Fibroblast of mammary gland (primary cell): ENCODE results near the gene ATAD5.
"Not testable (repeated sequence)": the region's sequence is repeated elsewhere in the genome, so short reads cannot be mapped to it uniquely, and the experiment has no call there.

Experiments
- DNase-seq: peaks from one replicate; pipeline ENCODE4 v3.0.0-alpha.2; 2010; ENCODE audit warnings: low read depth
- H3K4me3 ChIP-seq: 2 replicates; pipeline ENCODE4 v1.5.1; 2011; ENCODE audit warnings: low read depth, mild to moderate bottlenecking, low read length, moderate library complexity; ENCODE audit not compliant: control insufficient read depth
- TF ChIP-seq, protein P1 (sequence below): conservative IDR thresholded peaks from 2 replicates; pipeline ENCODE4 v1.5.1; 2011; ENCODE audit warnings: low read depth, low read length, inconsistent platforms; ENCODE audit not compliant: control insufficient read depth, insufficient read depth

Gene ATAD5

DNA sequence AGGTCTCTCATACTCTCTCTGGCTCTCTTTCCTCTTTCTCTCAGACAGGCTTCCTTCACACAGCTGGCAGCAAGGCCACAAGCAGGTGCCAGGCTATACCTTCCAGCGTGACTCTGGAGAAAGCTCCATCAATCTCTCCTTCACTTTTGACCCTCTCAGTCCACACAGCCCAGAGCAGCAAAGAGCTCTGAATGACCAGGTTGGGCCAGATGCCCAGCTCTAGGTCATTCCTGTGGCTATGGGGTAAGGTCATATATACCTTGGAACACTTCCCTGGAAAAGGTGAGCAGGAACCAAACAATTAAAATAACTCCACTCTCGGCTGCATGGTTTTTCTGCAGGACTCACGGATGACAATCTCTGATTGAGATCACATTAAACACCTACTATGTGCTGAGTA lies 98.7 kb downstream of the ATAD5 start:
- H3K4me3 ChIP-seq: no peak overlapping the region
- DNase-seq: no peak
- TF ChIP-seq, protein P1, sequence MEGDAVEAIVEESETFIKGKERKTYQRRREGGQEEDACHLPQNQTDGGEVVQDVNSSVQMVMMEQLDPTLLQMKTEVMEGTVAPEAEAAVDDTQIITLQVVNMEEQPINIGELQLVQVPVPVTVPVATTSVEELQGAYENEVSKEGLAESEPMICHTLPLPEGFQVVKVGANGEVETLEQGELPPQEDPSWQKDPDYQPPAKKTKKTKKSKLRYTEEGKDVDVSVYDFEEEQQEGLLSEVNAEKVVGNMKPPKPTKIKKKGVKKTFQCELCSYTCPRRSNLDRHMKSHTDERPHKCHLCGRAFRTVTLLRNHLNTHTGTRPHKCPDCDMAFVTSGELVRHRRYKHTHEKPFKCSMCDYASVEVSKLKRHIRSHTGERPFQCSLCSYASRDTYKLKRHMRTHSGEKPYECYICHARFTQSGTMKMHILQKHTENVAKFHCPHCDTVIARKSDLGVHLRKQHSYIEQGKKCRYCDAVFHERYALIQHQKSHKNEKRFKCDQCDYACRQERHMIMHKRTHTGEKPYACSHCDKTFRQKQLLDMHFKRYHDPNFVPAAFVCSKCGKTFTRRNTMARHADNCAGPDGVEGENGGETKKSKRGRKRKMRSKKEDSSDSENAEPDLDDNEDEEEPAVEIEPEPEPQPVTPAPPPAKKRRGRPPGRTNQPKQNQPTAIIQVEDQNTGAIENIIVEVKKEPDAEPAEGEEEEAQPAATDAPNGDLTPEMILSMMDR: no peak

DNA sequence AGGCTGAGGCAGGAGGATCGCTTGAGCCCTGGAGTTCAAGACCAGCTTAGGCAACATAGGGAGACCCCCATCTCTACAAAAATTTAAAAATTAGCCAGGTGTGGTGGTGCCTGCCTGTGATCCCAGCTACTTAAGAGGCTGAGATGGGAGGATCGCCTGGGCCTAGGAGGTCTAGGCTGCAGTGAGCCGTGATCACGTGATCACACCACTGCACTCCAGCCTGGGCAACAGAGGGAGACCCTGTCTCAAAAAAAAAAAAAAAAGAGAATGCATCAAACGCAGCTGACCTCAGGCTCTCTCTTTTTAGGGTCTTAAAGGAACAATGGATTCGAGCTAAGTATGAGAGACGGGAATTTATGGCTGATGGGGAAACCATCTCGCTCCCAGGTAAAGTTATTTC lies 99.8 kb downstream of the ATAD5 start:
- H3K4me3 ChIP-seq, DNase-seq: not testable (repeated sequence)

DNA sequence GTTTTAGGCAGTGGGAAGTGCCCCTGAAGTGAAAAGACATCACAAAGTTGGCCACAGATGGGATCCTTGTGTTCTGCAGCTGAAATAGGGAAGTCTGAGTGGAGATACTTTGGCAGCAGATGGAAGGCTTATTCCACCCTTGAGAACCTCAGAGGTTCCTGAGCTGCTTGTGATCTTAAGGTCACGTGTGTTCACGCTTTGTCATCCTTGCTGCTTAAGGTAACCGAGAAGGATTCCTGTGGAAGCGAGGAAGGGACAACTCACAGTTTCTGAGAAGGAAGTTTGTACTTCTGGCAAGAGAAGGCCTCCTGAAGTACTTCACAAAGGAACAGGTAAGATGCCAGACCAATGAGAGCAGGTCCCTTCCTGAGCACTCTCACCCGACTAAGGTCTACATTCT lies 102.2 kb downstream of the ATAD5 start:
- TF ChIP-seq, protein P1: no peak
- DNase-seq: no peak
- H3K4me3 ChIP-seq: no peak overlapping the region

DNA sequence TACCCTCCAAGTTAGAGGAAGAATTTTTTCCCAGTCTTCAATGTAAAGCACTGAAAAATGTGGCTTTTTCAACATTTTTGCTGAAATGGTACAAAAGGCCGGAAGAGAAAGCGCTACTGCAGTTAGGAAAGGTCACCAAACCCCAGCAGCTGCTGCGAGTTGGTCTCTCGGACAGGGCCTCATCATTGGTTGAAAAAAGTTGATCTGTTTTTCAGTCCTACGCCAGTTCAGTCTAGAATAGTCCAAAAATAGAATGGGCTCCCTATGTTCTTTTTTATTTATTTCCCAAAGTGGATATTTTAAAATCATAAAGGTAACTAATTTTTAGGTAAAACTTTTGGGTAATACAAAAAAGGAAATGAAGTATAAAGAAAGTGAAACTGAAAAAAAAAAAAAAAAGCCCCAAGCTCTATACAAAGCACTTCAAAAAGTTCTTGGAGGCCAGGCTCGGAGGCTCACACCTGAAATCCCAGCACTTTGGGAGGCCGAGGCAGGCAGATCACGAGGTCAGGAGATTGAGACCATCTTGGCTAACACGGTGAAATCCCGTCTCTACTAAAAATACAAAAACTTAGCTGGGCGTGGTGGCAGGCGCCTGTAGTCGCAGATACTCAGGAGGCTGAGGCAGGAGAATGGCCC lies 107.4 kb downstream of the ATAD5 start:
- TF ChIP-seq, protein P1: no peak
- DNase-seq: no peak
- no peak overlapping the region for H3K4me3 ChIP-seq

DNA sequence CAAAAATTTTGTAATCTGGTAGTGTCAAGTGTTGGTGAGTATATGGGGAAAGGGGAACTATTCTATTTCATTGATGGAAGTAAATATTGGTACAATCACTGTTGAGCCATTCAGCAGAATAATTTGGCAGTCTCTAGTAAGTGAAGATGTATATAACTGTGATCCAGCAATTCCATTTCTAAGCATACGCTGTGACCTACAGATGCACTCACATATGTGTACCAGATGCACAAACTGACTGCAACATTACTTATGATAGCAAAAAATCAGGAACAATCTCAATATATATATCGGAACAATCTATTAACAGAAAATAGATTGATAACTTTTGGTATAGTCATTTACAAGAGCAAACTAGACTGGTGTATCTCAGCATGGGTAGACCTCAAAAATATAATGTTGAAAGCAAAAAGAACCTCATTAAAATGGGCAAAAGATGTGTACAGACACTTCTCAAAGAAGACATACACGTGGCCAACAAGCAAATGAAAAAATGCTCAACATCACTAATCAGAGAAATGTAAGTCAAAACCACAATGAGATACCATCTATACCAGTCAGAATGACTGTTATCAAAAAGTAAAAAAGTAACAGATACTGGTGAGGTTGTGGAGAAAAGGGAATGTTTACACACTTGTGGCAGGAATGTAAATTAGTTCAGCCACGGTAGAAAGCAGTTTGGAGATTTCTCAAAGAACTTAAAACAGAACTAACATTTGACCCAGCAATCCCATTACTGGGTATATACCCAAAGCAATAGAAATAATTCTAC lies 110.7 kb downstream of the ATAD5 start:
- DNase-seq: no peak
- TF ChIP-seq, protein P1: no peak
- H3K4me3 ChIP-seq: no peak overlapping the region
